HS-5 (cell line): ENCODE measurements around the gene FOSL2.
A peak's percentile ranks its signal among the peaks of the same experiment; 100 is the strongest.

Experiments used
- DNase-seq: peaks from one replicate; pipeline ENCODE4 v3.0.0-alpha.2; 2012; ENCODE audit warnings: low read depth

Gene FOSL2

GRCh38 chr2:28432362-28432761 is 39.7 kb downstream of the FOSL2 start:
- DNase-seq, result no peak

- DNase-seq, result no peak
Measured at GRCh38 chr2:28433215-28433614, 40.6 kb downstream of the FOSL2 start.

GRCh38 chr2:28433935-28434599 is 41.4 kb downstream of the FOSL2 start:
- DNase-seq, result no peak

- no peak for DNase-seq
Measured at GRCh38 chr2:28434600-28434989, 41.9 kb downstream of the FOSL2 start.

GRCh38 chr2:28435241-28435640 is 42.6 kb downstream of the FOSL2 start:
- no peak for DNase-seq

- no peak for DNase-seq
Measured at GRCh38 chr2:28435814-28436351, 43.2 kb downstream of the FOSL2 start.

- no peak for DNase-seq
Measured at GRCh38 chr2:28436525-28437051, 43.9 kb downstream of the FOSL2 start.

- DNase-seq, result no peak
Measured at GRCh38 chr2:28437149-28437835, 44.6 kb downstream of the FOSL2 start.

GRCh38 chr2:28437918-28438317 is 45.3 kb downstream of the FOSL2 start:
- DNase-seq, result no peak

- no peak for DNase-seq
Measured at GRCh38 chr2:28438532-28439063, 45.9 kb downstream of the FOSL2 start.

- DNase-seq, result no peak
Measured at GRCh38 chr2:28439127-28439526, 46.5 kb downstream of the FOSL2 start.

GRCh38 chr2:28439763-28440162 is 47.1 kb downstream of the FOSL2 start:
- DNase-seq, result no peak

- DNase-seq, result no peak
Measured at GRCh38 chr2:28442328-28442727, 49.7 kb downstream of the FOSL2 start.

- DNase-seq, result no peak
Measured at GRCh38 chr2:28444956-28445355, 52.3 kb downstream of the FOSL2 start.

- DNase-seq, result peak; percentile 92
Measured at GRCh38 chr2:28445448-28446258, 53.0 kb downstream of the FOSL2 start.

GRCh38 chr2:28446531-28446930 is 53.9 kb downstream of the FOSL2 start:
- DNase-seq, result no peak

GRCh38 chr2:28447086-28447485 is 54.4 kb downstream of the FOSL2 start:
- DNase-seq, result no peak

- peak; percentile 85 for DNase-seq
Measured at GRCh38 chr2:28447943-28448792, 55.5 kb downstream of the FOSL2 start.

GRCh38 chr2:28448793-28449100 is 56.1 kb downstream of the FOSL2 start:
- DNase-seq, result no peak

GRCh38 chr2:28449126-28449487 is 56.4 kb downstream of the FOSL2 start:
- DNase-seq, result no peak
